ENCODE measurements around the gene ATP1A1. TPM values are rescaled to one million over a fixed set of nuclear protein-coding genes. Genes with fewer than 3 reads are reported as not detected.

Gene ATP1A1
- total and polyA plus RNA-seq, 2 donors (not counting 3 experiments of a cell fraction or from before 2014, with no cell fraction given) = 263 to 325 TPM

- H3K9me1 ChIP-seq (replicated peaks; ENCODE audit: control insufficient read depth, extremely low read depth, insufficient read depth, low read length) = no peaks in the 10 kb centered on the region
- DNase-seq (ENCODE audit: low read depth, low spot score) (no peak), FAIRE-seq (peak; percentile 24)
- no peaks in the 10 kb centered on the region for H4K20me1 ChIP-seq (replicated peaks; ENCODE audit: control insufficient read depth, extremely low read depth, insufficient read depth, low read length)
- no peak overlapping the region for H3K9ac ChIP-seq (replicated peaks; ENCODE audit: extremely low read depth, insufficient read depth, low read length)
- no TSS peak for BruUV-seq (replicated peaks)
- ChIA-PET POLR2A (no interaction called here), CTCF (no interaction called here)
- H2AFZ ChIP-seq (ENCODE audit: low read depth, low read length) = no peak overlapping the region
- no peaks in the 10 kb centered on the region for H3K36me3 ChIP-seq (ENCODE audit: control insufficient read depth in 2 of 2, extremely low read depth in 1 of 2, insufficient read depth in 2 of 2, low read length in 2 of 2)
- intact Hi-C loops (cut with micrococcal nuclease) = loop anchor here (2.0 kb wide), 1 partner anchor 23 kb away; no protein-coding TSS in a partner anchor
- no peaks in the 10 kb centered on the region for H3K4me1 ChIP-seq (ENCODE audit: control insufficient read depth, extremely low read depth, insufficient read depth, low read length)
- no peaks in the 10 kb centered on the region for H3K79me2 ChIP-seq (ENCODE audit: control insufficient read depth, insufficient read depth, low read length)
- TF ChIP-seq JUN (IDR thresholded peaks at IDR 0.05; ENCODE audit: borderline replicate concordance, insufficient read depth, insufficient read length, low read depth) (no peak), GATA2 (IDR thresholded peaks at IDR 0.05; ENCODE audit: insufficient read depth, insufficient read length, low read depth, low read length) (no peak), POLR2A (IDR thresholded peaks at IDR 0.05; ENCODE audit: low read depth, low read length) (no peak), FOS (IDR thresholded peaks at IDR 0.05; ENCODE audit: borderline replicate concordance, insufficient read depth, low read length) (no peak), MAX (IDR thresholded peaks at IDR 0.05; ENCODE audit: insufficient read depth, insufficient read length) (no peak), MYC (IDR thresholded peaks at IDR 0.05; ENCODE audit: low read depth, low read length) (no peak), POLR2AphosphoS5 (IDR thresholded peaks at IDR 0.05; ENCODE audit: insufficient read depth, low read depth, low read length) (no peak), EZH2 (IDR thresholded peaks at IDR 0.05; ENCODE audit: borderline replicate concordance, low read depth, low read length, severe bottlenecking) (no peak), CTCF (IDR thresholded peaks at IDR 0.05; ENCODE audit: extremely low read depth in 1 of 2, insufficient read depth in 1 of 2, low read depth in 1 of 2, low read length in 2 of 2) (no peak)
- H3K27ac ChIP-seq (ENCODE audit: insufficient read depth, low read depth, low read length) = no peak overlapping the region
- H3K4me3 ChIP-seq (replicated peaks in 1 of 3; ENCODE audit: insufficient read depth in 1 of 3, low read depth in 1 of 3, low read length in 3 of 3) = no peak overlapping the region
- H3K4me2 ChIP-seq (ENCODE audit: insufficient read depth, low read length) = no peak overlapping the region
- dilution Hi-C loops (cut with MboI; ENCODE audit: extremely low pct_ligation_motif_present, low sequenced_read_pairs) = no loop called here
- no peaks in the 10 kb centered on the region for H3K9me3 ChIP-seq (replicated peaks; ENCODE audit: control insufficient read depth, insufficient read depth, low read length)
- H3K27me3 ChIP-seq (ENCODE audit: control insufficient read depth in 2 of 2, insufficient read depth in 2 of 2, low read length in 2 of 2) = no peaks in the 10 kb centered on the region
Measured at GRCh38 chr1:116350097-116350645, 22.9 kb upstream of the ATP1A1 start.
